ENCODE data around the gene EIF4ENIF1.

DNA sequence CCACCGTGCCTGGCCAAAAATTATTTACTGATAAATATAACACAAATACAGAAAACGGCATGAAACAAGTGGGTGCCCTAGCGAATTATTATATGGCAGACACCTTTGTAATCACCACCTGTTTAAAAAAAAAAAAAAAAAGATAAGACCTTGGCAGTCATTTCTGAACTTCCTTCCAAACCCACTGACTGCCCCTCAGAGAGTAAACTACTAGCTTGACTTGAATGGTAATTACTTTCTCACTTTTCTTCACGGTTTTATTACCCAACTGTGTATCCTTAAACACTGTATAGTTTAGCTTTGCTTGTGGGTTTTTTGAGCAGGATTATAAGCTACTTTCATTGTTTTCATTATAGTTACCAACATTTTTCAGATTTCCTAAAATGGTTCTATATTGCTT lies 30.4 kb upstream of the EIF4ENIF1 start:
- TF ChIP-seq, protein P1, sequence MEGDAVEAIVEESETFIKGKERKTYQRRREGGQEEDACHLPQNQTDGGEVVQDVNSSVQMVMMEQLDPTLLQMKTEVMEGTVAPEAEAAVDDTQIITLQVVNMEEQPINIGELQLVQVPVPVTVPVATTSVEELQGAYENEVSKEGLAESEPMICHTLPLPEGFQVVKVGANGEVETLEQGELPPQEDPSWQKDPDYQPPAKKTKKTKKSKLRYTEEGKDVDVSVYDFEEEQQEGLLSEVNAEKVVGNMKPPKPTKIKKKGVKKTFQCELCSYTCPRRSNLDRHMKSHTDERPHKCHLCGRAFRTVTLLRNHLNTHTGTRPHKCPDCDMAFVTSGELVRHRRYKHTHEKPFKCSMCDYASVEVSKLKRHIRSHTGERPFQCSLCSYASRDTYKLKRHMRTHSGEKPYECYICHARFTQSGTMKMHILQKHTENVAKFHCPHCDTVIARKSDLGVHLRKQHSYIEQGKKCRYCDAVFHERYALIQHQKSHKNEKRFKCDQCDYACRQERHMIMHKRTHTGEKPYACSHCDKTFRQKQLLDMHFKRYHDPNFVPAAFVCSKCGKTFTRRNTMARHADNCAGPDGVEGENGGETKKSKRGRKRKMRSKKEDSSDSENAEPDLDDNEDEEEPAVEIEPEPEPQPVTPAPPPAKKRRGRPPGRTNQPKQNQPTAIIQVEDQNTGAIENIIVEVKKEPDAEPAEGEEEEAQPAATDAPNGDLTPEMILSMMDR (IDR thresholded peaks at IDR 0.05): no peak
- no peak for TF ChIP-seq POLR2A (IDR thresholded peaks at IDR 0.05)
